Measurements from ENCODE around the gene TMEM44.

TMEM44 gene

GRCh38 chr3:194633349-194634004 is at the start of gene TMEM44:
TMEM44 (minus strand) TSS chr3:194633419; CDS start chr3:194633215, 204 bp downstream.
- peak; percentile 39 for TF ChIP-seq CTCF (IDR thresholded peaks at IDR 0.05; ENCODE audit: control insufficient read depth, insufficient read depth, low read depth, low read length, missing control alignments)
- DNase-seq (ENCODE audit: low read depth): no peak
- peak within 1 kb of the TSS; percentile 87 for H3K4me3 ChIP-seq (ENCODE audit: control insufficient read depth, low read depth, low read length)

GRCh38 chr3:194682694-194683310 is 49.6 kb upstream of the TMEM44 start:
- H3K4me3 ChIP-seq (ENCODE audit: control insufficient read depth, low read depth, low read length): no peak overlapping the region
- DNase-seq (ENCODE audit: low read depth): peak; percentile 76
- TF ChIP-seq CTCF (IDR thresholded peaks at IDR 0.05; ENCODE audit: control insufficient read depth, insufficient read depth, low read depth, low read length, missing control alignments): peak; percentile 80

GRCh38 chr3:194682189-194682693 is 49.0 kb upstream of the TMEM44 start:
- H3K4me3 ChIP-seq (ENCODE audit: control insufficient read depth, low read depth, low read length): no peak overlapping the region

GRCh38 chr3:194680888-194681615 is 47.8 kb upstream of the TMEM44 start:
- TF ChIP-seq CTCF (IDR thresholded peaks at IDR 0.05; ENCODE audit: control insufficient read depth, insufficient read depth, low read depth, low read length, missing control alignments): no peak
- H3K4me3 ChIP-seq (ENCODE audit: control insufficient read depth, low read depth, low read length): no peak overlapping the region
- no peak for DNase-seq (ENCODE audit: low read depth)

More at GRCh38 chr3:194682189-194682693, 49.0 kb upstream of the TMEM44 start:
- no peak for TF ChIP-seq CTCF (IDR thresholded peaks at IDR 0.05; ENCODE audit: control insufficient read depth, insufficient read depth, low read depth, low read length, missing control alignments)
- no peak for DNase-seq (ENCODE audit: low read depth)

GRCh38 chr3:194676471-194676870 is 43.3 kb upstream of the TMEM44 start:
- no peak for TF ChIP-seq CTCF (IDR thresholded peaks at IDR 0.05; ENCODE audit: control insufficient read depth, insufficient read depth, low read depth, low read length, missing control alignments)
- DNase-seq (ENCODE audit: low read depth): no peak
- H3K4me3 ChIP-seq (ENCODE audit: control insufficient read depth, low read depth, low read length): no peak overlapping the region

GRCh38 chr3:194675680-194676079 is 42.5 kb upstream of the TMEM44 start:
- no peak for TF ChIP-seq CTCF (IDR thresholded peaks at IDR 0.05; ENCODE audit: control insufficient read depth, insufficient read depth, low read depth, low read length, missing control alignments)
- no peak for DNase-seq (ENCODE audit: low read depth)
- H3K4me3 ChIP-seq (ENCODE audit: control insufficient read depth, low read depth, low read length): no peak overlapping the region
